Suprapubic skin (tissue), 4 donors: ENCODE measurements around the gene CDH11. TPM values are rescaled to one million over a fixed set of nuclear protein-coding genes. Genes with fewer than 3 reads are reported as not detected.

Source experiments
- DNase-seq, 2 donors: peaks; one replicate each; pipeline ENCODE4 v3.0.0-alpha.2; 2019; ENCODE audit warnings: low spot score in 2 of 2
- H3K27ac ChIP-seq: fragments of 200-600 bp; sonication (generic); one replicate; pipeline ENCODE4 v1.5.1; 2019
- H3K27me3 ChIP-seq: fragments of 200-600 bp; sonication (generic); one replicate; pipeline ENCODE4 v1.5.1; 2019
- H3K36me3 ChIP-seq: fragments of 200-600 bp; sonication (generic); one replicate; pipeline ENCODE4 v1.5.1; 2019
- H3K4me1 ChIP-seq: fragments of 200-600 bp; sonication (generic); one replicate; pipeline ENCODE4 v1.5.1; 2019
- H3K4me3 ChIP-seq: fragments of 200-600 bp; sonication (generic); one replicate; pipeline ENCODE4 v1.5.1; 2019; ENCODE audit warnings: mild to moderate bottlenecking
- H3K9me3 ChIP-seq: fragments of 200-600 bp; sonication (generic); one replicate; pipeline ENCODE4 v1.5.1; 2019
- EP300 ChIP-seq: sonication (generic); formaldehyde crosslinking; IDR thresholded peaks from one replicate; pipeline ENCODE4 v1.6.1; 2017; ENCODE audit warnings: antibody characterized with exemption
- POLR2A ChIP-seq, 2 donors: fragments of 450-650 bp; IDR thresholded peaks; one replicate each; pipeline ENCODE4 v1.6.1; 2017; ENCODE audit warnings: antibody characterized with exemption in 2 of 2, mild to moderate bottlenecking in 2 of 2, moderate library complexity in 2 of 2
- POLR2AphosphoS5 ChIP-seq, 3 donors: sonication (generic); formaldehyde crosslinking; IDR thresholded peaks; one replicate each; pipeline ENCODE4 v1.6.1; 2017; ENCODE audit warnings: antibody characterized with exemption in 3 of 3
- WGBS: methylation state at CpG from one replicate; pipeline ENCODE4 v1.1.5; 2018; 5-methylcytosine and 5-hydroxymethylcytosine counted together
- total RNA-seq, 4 donors: library from RNA; depleted of rRNA; stranded (reverse); fragments of >200 nt; gene quantifications; one replicate each; pipeline ENCODE4 v1.1.0, GENCODE V29; 2016
- TF ChIP-seq, protein P1 (sequence below), 2 donors: fragments of 200-600 bp in 1 of 2; fragments of 450-650 bp in 1 of 2; sonication (generic) in 1 of 2; IDR thresholded peaks; one replicate each; pipeline ENCODE4 v1.5.1; 2016 to 2019; ENCODE audit warnings: antibody characterized with exemption in 2 of 2, mild to moderate bottlenecking in 1 of 2, moderate library complexity in 1 of 2

CDH11 gene
- total RNA-seq, 4 donors from 2014 or later = 10.3 to 41.4 (median 25.8) TPM

DNA sequence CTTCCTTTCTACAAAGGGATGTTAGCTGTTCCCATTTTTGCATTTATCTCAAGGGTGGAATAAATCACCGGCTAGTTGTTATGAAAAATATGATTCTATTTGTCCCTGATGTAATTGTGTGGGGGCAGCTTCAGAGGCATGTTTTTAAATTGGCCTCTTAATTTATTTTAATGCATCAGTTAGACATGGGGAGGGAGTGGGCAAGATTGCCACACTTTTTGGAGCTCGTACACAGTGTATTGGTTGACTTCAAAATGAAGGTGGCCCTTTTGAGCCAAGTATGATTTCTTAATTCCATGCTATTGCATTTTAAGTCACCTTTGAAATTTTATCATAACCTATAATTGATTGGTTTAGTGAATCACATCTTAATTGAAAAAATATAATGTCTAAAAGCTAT, 223.7 kb downstream of the CDH11 start:
- Histone ChIP-seq H3K4me3 (no peak overlapping the region), H3K27ac (no peak overlapping the region), H3K4me1 (peaks cover 4% of the 10 kb centered on the region), H3K36me3 (no peaks in the 10 kb centered on the region), H3K9me3 (no peaks in the 10 kb centered on the region), H3K27me3 (no peaks in the 10 kb centered on the region)
- TF ChIP-seq POLR2AphosphoS5 (IDR thresholded peaks at IDR 0.05) (no peak), EP300 (no peak), POLR2A (IDR thresholded peaks at IDR 0.05) (no peak)
- TF ChIP-seq, protein P1, sequence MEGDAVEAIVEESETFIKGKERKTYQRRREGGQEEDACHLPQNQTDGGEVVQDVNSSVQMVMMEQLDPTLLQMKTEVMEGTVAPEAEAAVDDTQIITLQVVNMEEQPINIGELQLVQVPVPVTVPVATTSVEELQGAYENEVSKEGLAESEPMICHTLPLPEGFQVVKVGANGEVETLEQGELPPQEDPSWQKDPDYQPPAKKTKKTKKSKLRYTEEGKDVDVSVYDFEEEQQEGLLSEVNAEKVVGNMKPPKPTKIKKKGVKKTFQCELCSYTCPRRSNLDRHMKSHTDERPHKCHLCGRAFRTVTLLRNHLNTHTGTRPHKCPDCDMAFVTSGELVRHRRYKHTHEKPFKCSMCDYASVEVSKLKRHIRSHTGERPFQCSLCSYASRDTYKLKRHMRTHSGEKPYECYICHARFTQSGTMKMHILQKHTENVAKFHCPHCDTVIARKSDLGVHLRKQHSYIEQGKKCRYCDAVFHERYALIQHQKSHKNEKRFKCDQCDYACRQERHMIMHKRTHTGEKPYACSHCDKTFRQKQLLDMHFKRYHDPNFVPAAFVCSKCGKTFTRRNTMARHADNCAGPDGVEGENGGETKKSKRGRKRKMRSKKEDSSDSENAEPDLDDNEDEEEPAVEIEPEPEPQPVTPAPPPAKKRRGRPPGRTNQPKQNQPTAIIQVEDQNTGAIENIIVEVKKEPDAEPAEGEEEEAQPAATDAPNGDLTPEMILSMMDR (IDR thresholded peaks at IDR 0.05) = no peak
- no peak for DNase-seq
- WGBS = 53% methylated on average over 2 of the region's 2 CpGs
